GM18951 (cell line): ENCODE data around the gene DGKG.

Experiments
- POLR2A ChIP-seq: IDR thresholded peaks from 4 replicates; pipeline ENCODE4 v1.6.1; 2011; ENCODE audit warnings: mild to moderate bottlenecking; ENCODE audit not compliant: insufficient read length, insufficient read depth; ENCODE audit errors: extremely low read depth
- in situ Hi-C: fragments of 300-500 bp; cut with MboI; formaldehyde crosslinking; loops from one replicate; pipeline ENCODE4 v1.12.0; 2022; ENCODE audit warnings: low sequenced_read_pairs, mixed read lengths, inconsistent platforms; ENCODE audit not compliant: unreplicated experiment

DGKG gene

GRCh38 chr3:186223476-186223875, 138.6 kb downstream of the DGKG start:
- in situ Hi-C loops, result no loop called here
- no peak for TF ChIP-seq POLR2A

- in situ Hi-C loops, result no loop called here
- no peak for TF ChIP-seq POLR2A
Measured at GRCh38 chr3:186221760-186222378, 140.2 kb downstream of the DGKG start.

- no peak for TF ChIP-seq POLR2A
- in situ Hi-C loops, result no loop called here
Measured at GRCh38 chr3:186220911-186221645, 141.0 kb downstream of the DGKG start.

- no peak for TF ChIP-seq POLR2A
- in situ Hi-C loops, result no loop called here
Measured at GRCh38 chr3:186220365-186220764, 141.7 kb downstream of the DGKG start.

GRCh38 chr3:186219211-186219638, 142.8 kb downstream of the DGKG start:
- in situ Hi-C loops, result no loop called here
- TF ChIP-seq POLR2A, result no peak

GRCh38 chr3:186218421-186218820, 143.6 kb downstream of the DGKG start:
- no peak for TF ChIP-seq POLR2A
- in situ Hi-C loops, result no loop called here

GRCh38 chr3:186217820-186218164, 144.2 kb downstream of the DGKG start:
- in situ Hi-C loops, result no loop called here
- no peak for TF ChIP-seq POLR2A

- TF ChIP-seq POLR2A, result no peak
Measured at GRCh38 chr3:186216900-186217819, 144.9 kb downstream of the DGKG start.

GRCh38 chr3:186214670-186215069, 147.4 kb downstream of the DGKG start:
- in situ Hi-C loops, result no loop called here
- TF ChIP-seq POLR2A, result no peak

More at GRCh38 chr3:186216900-186217819, 144.9 kb downstream of the DGKG start:
- in situ Hi-C loops, result no loop called here

- TF ChIP-seq POLR2A, result no peak
- in situ Hi-C loops, result no loop called here
Measured at GRCh38 chr3:186213946-186214345, 148.1 kb downstream of the DGKG start.

GRCh38 chr3:186212611-186213010, 149.4 kb downstream of the DGKG start:
- TF ChIP-seq POLR2A, result no peak

GRCh38 chr3:186210852-186211500, 151.1 kb downstream of the DGKG start:
- in situ Hi-C loops, result no loop called here
- TF ChIP-seq POLR2A, result no peak

More at GRCh38 chr3:186212611-186213010, 149.4 kb downstream of the DGKG start:
- in situ Hi-C loops, result no loop called here

GRCh38 chr3:186209810-186210752, 152.0 kb downstream of the DGKG start:
- in situ Hi-C loops, result no loop called here
- no peak for TF ChIP-seq POLR2A
